Measurements from ENCODE around the gene NAV2.
"Not testable (repeated sequence)": the region's sequence is repeated elsewhere in the genome, so short reads cannot be mapped to it uniquely, and the experiment has no call there.

NAV2 gene

GRCh38 chr11:20113149-20113438 lies 400.5 kb downstream of the NAV2 start:
- no peak for DNase-seq (ENCODE audit: low read depth)

- DNase-seq (ENCODE audit: low read depth) = no peak
Measured at GRCh38 chr11:20114588-20114987, 402.0 kb downstream of the NAV2 start.

- no peak for DNase-seq (ENCODE audit: low read depth)
Measured at GRCh38 chr11:20116825-20117224, 404.2 kb downstream of the NAV2 start.

- DNase-seq (ENCODE audit: low read depth) = no peak
Measured at GRCh38 chr11:20117291-20117690, 404.7 kb downstream of the NAV2 start.

- no peak for DNase-seq (ENCODE audit: low read depth)
Measured at GRCh38 chr11:20118209-20118608, 405.6 kb downstream of the NAV2 start.

- no peak for DNase-seq (ENCODE audit: low read depth)
Measured at GRCh38 chr11:20119315-20119714, 406.7 kb downstream of the NAV2 start.

- DNase-seq (ENCODE audit: low read depth) = no peak
Measured at GRCh38 chr11:20120134-20120925, 407.7 kb downstream of the NAV2 start.

GRCh38 chr11:20122131-20122530 lies 409.5 kb downstream of the NAV2 start:
- no peak for DNase-seq (ENCODE audit: low read depth)

GRCh38 chr11:20125927-20126326 lies 413.3 kb downstream of the NAV2 start:
- no peak for DNase-seq (ENCODE audit: low read depth)

GRCh38 chr11:20126724-20127123 lies 414.1 kb downstream of the NAV2 start:
- no peak for DNase-seq (ENCODE audit: low read depth)

GRCh38 chr11:20127671-20128527 lies 415.3 kb downstream of the NAV2 start:
- peak; percentile 58 for DNase-seq (ENCODE audit: low read depth)

GRCh38 chr11:20128528-20128825 lies 415.8 kb downstream of the NAV2 start:
- DNase-seq (ENCODE audit: low read depth) = not testable (repeated sequence)

- DNase-seq (ENCODE audit: low read depth) = no peak
Measured at GRCh38 chr11:20129665-20130064, 417.0 kb downstream of the NAV2 start.

- no peak for DNase-seq (ENCODE audit: low read depth)
Measured at GRCh38 chr11:20131788-20132666, 419.4 kb downstream of the NAV2 start.

- DNase-seq (ENCODE audit: low read depth) = no peak
Measured at GRCh38 chr11:20132667-20133039, 420.0 kb downstream of the NAV2 start.

- no peak for DNase-seq (ENCODE audit: low read depth)
Measured at GRCh38 chr11:20134991-20135736, 422.5 kb downstream of the NAV2 start.

GRCh38 chr11:20137637-20138036 lies 425.0 kb downstream of the NAV2 start:
- no peak for DNase-seq (ENCODE audit: low read depth)

- no peak for DNase-seq (ENCODE audit: low read depth)
Measured at GRCh38 chr11:20138707-20139106, 426.1 kb downstream of the NAV2 start.

GRCh38 chr11:20154381-20154780 lies 441.7 kb downstream of the NAV2 start:
- no peak for DNase-seq (ENCODE audit: low read depth)

- no peak for DNase-seq (ENCODE audit: low read depth)
Measured at GRCh38 chr11:20155683-20156279, 443.1 kb downstream of the NAV2 start.

GRCh38 chr11:20156280-20156875 lies 443.7 kb downstream of the NAV2 start:
- peak; percentile 51 for DNase-seq (ENCODE audit: low read depth)

Data from activated T-helper 1 cell treated with Interleukin-2 at 50 U/mL for 16 hours (primary cell).